Thyroid gland (tissue), 4 donors: Measurements from ENCODE around the gene ETNK2. TPM values are rescaled to one million over a fixed set of nuclear protein-coding genes. Genes with fewer than 3 reads are reported as not detected.

Experiments
- DNase-seq, 2 donors: peaks; one replicate each; pipeline ENCODE4 v3.0.0-alpha.2; 2019
- H3K27ac ChIP-seq, 3 donors: fragments of 200-600 bp; sonication (generic); 1 replicate in 2 of 3; 2 replicates in 1 of 3; pipeline ENCODE4 v1.5.1; 2016 to 2019; ENCODE audit warnings: mild to moderate bottlenecking in 1 of 3, moderate library complexity in 1 of 3
- H3K27me3 ChIP-seq: fragments of 200-600 bp; sonication (generic); one replicate; pipeline ENCODE4 v1.5.1; 2019
- H3K36me3 ChIP-seq, 2 donors: fragments of 200-600 bp; sonication (generic); one replicate each; pipeline ENCODE4 v1.5.1; 2016 to 2019
- H3K4me1 ChIP-seq, 2 donors: fragments of 200-600 bp; sonication (generic); one replicate each; pipeline ENCODE4 v1.5.1; 2017 to 2019
- H3K4me3 ChIP-seq, 3 donors: fragments of 200-600 bp; sonication (generic); replicated peaks in 1 of 3; 1 replicate in 2 of 3; 2 replicates in 1 of 3; pipeline ENCODE4 v1.5.1; 2016; ENCODE audit warnings: mild to moderate bottlenecking in 1 of 3
- H3K9me3 ChIP-seq: fragments of 200-600 bp; sonication (generic); one replicate; pipeline ENCODE4 v1.5.1; 2017
- POLR2A ChIP-seq, 2 donors: fragments of 450-650 bp; IDR thresholded peaks; one replicate each; pipeline ENCODE4 v1.6.1; 2017; ENCODE audit warnings: antibody characterized with exemption in 2 of 2, mild to moderate bottlenecking in 2 of 2, moderate library complexity in 1 of 2
- WGBS, 2 donors: methylation state at CpG; one replicate each; pipeline ENCODE4 v1.1.5; 2017; 5-methylcytosine and 5-hydroxymethylcytosine counted together
- intact Hi-C: fragments of 100-400 bp; cut with DNase I; formaldehyde crosslinking; loops from one replicate; pipeline ENCODE4 v1.15.1; 2023
- total RNA-seq, 4 donors: library from RNA; depleted of rRNA; stranded (reverse); fragments of >200 nt; gene quantifications; one replicate each; pipeline ENCODE4 v1.2.3, GENCODE V29; 2016
- TF ChIP-seq, protein P1 (sequence below), 6 experiments: fragments of 200-600 bp in 3 of 6; fragments of 450-650 bp in 3 of 6; sonication (generic) in 3 of 6; IDR thresholded peaks; one replicate each; pipeline ENCODE4 v1.5.1; 2016 to 2019; ENCODE audit warnings: antibody characterized with exemption in 6 of 6, mild to moderate bottlenecking in 2 of 6, inconsistent platforms in 1 of 6, moderate library complexity in 1 of 6

The ETNK2 gene
- total RNA-seq, 4 donors from 2014 or later, result 16.1 to 22.5 (median 21.0) TPM

DNA sequence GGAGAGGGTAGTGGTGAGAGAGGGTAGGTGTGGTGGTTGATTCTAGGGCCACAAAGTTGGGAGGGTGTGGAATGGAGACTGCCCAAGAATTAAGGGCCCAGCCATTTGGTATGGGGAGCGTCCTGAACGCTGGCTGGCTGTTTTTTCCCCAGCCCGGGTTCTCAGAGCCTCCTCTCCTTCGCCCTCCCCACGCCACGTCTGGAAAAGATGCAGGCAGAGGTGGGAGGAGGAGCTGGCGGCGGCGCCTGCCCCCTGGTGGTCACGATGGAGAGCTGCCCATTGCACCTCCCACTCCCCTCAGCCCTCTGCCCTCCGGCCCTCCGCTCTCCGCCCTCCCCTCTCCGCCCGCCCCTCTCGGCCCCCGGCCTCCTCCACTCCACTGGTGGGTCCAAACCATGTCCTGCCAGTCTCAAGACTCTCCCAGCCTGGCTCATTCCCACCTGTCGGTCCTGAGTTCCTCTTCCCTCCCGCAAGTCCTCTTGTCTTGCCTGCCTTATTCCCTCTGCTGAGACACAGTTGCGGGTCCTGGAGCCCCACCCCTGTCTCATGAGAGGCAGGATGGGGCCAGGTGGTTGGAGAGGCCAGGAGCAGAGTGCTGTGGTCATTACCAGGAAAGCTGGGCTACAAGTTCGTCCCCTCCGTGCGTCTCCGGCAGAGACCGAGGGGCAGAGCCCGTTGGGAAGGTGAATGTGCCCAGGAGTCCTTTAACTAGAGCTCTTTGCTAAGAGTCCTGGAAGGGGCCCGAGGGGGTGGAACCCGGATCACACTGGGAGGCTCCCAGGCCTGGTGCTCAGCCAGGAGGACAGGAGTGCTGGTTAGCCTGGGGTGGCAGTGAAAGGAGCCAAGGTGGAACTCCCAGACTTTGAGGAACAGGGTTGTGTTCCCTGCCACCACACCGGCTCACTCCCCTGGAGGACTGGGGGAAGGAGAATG is 22.6 kb downstream of the ETNK2 start:
- DNase-seq, result peak; percentile 86 to 87
- intact Hi-C loops, result loop anchor here (5.0 kb wide), 2 partner anchors 42 to 267 kb away; partner anchors contain the start of gene SNRPE
- Histone ChIP-seq H3K9me3 (no peaks in the 10 kb centered on the region), H3K4me3 (peak overlapping the region in 1 of 3 donors; percentile 21), H3K36me3 (peaks cover 11 to 23% of the 10 kb centered on the region in 2 donors), H3K27me3 (no peaks in the 10 kb centered on the region), H3K27ac (peak overlapping the region; percentile 68 to 95 (median 87)), H3K4me1 (peaks cover 38 to 40% of the 10 kb centered on the region in 2 donors)
- TF ChIP-seq, protein P1, sequence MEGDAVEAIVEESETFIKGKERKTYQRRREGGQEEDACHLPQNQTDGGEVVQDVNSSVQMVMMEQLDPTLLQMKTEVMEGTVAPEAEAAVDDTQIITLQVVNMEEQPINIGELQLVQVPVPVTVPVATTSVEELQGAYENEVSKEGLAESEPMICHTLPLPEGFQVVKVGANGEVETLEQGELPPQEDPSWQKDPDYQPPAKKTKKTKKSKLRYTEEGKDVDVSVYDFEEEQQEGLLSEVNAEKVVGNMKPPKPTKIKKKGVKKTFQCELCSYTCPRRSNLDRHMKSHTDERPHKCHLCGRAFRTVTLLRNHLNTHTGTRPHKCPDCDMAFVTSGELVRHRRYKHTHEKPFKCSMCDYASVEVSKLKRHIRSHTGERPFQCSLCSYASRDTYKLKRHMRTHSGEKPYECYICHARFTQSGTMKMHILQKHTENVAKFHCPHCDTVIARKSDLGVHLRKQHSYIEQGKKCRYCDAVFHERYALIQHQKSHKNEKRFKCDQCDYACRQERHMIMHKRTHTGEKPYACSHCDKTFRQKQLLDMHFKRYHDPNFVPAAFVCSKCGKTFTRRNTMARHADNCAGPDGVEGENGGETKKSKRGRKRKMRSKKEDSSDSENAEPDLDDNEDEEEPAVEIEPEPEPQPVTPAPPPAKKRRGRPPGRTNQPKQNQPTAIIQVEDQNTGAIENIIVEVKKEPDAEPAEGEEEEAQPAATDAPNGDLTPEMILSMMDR (IDR thresholded peaks at IDR 0.05), result peak; percentile 74 to 93 (median 82)
- TF ChIP-seq POLR2A (IDR thresholded peaks at IDR 0.05), result peak in 1 of 2 donors; percentile 48
- 4 to 20% methylated on average over 24 to 27 of the region's 29 CpGs for WGBS, 2 donors

DNA sequence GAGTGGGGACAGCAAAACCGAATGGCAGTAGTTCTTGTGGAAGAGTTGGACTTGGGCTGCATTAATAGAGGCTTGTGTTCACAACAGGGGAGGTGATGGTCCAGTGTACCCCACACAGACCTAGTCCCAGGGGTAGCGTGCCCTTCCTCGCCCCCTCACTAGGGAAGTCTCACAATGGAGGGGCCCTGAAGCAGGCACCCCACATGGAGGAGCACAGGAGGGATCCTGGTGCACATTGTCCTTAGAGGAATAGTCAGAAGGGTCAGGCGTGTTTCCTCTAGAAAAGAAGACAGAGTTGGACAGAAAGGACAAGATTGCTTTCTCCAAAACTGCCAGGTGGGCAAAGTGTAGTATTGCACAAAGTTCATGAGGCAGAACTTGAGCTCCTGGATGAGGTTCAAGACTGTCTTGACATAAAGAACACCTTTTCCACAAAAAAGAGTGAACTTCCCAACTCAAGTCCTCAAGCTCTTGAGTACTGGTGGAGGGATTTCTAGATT is 23.3 kb downstream of the ETNK2 start:
- H3K4me3 ChIP-seq, result peak overlapping the region in 1 of 3 donors; percentile 21
- WGBS, 2 donors, result 76 to 83% methylated on average over 4 of the region's 4 CpGs
- peaks cover 13 to 26% of the 10 kb centered on the region in 2 donors for H3K36me3 ChIP-seq
- no peaks in the 10 kb centered on the region for H3K27me3 ChIP-seq
- DNase-seq, result no peak
- H3K4me1 ChIP-seq, result peaks cover 38 to 40% of the 10 kb centered on the region in 2 donors
- intact Hi-C loops, result loop anchor here (5.0 kb wide), 2 partner anchors 41 to 266 kb away; partner anchors contain the start of gene SNRPE
- no peak for TF ChIP-seq POLR2A (IDR thresholded peaks at IDR 0.05)
- TF ChIP-seq, protein P1 (IDR thresholded peaks at IDR 0.05), result no peak
- no peaks in the 10 kb centered on the region for H3K9me3 ChIP-seq
- peak overlapping the region; percentile 68 to 95 (median 87) for H3K27ac ChIP-seq

DNA sequence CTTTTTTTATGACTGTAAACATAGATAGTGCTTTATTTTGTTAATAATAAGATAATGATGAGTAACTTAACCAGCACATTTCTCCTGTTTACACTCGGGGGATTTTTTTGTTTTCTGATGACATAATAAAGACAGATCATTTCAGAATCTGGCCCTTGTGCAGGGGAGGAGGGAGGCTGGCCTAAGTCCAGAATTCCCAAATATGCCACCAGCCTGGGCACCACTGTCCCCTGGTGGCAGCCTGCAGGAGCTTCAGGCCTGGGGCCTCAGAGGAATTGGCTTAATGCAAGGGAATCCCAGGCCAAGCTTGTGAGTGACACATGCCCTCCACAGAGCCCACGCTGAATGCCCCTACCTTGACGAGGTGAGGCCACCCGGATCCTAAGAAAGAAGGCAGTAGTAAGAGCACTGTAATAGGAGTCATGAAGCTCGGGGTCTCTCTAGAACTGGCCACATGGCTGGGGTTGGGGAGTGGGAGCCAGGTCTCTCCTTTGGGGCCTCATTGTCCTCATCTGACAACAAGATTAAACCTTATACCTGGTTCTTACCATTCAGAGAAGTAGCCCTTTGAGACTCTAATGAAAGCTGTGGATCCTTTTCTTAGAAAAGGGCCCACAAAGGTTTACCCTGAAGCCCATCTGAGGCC is 24.1 kb downstream of the ETNK2 start:
- TF ChIP-seq, protein P1 (IDR thresholded peaks at IDR 0.05), result peak; percentile 94 to 99 (median 97)
- no peak for TF ChIP-seq POLR2A (IDR thresholded peaks at IDR 0.05)
- Histone ChIP-seq H3K27me3 (no peaks in the 10 kb centered on the region), H3K27ac (peak overlapping the region in 1 of 3 donors; percentile 68), H3K36me3 (peaks cover 21 to 34% of the 10 kb centered on the region in 2 donors), H3K4me3 (no peak overlapping the region), H3K9me3 (no peaks in the 10 kb centered on the region), H3K4me1 (peaks cover 38 to 40% of the 10 kb centered on the region in 2 donors)
- WGBS, 2 donors, result 41 to 61% methylated on average over 5 of the region's 5 CpGs
- DNase-seq, result peak; percentile 74 to 77
- intact Hi-C loops, result loop anchor here (5.0 kb wide), 2 partner anchors 40 to 265 kb away; partner anchors contain the start of gene SNRPE

DNA sequence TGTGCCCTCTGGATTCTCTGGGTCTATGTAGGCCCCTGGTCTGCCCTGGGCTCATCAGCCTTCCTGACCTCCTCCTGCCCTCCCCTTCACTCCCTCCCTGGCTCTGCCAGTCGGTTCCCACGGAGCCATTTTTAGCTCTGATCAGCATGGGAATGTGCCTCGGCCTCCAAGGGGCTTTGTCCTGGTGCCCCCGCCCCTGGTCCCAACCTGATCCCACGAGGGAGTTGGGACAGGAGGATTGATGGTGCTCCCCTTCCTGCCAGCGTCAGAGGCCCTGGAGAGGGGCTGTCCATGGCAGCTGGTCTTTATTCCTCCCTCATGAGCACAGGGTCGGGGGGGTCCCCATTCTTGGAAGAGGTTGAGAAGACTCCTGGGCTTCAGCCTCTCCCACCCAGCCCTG is 24.9 kb downstream of the ETNK2 start:
- Histone ChIP-seq H3K27me3 (no peaks in the 10 kb centered on the region), H3K9me3 (no peaks in the 10 kb centered on the region), H3K4me1 (peaks cover 38 to 40% of the 10 kb centered on the region in 2 donors), H3K27ac (peak overlapping the region in 1 of 3 donors; percentile 25), H3K4me3 (no peak overlapping the region), H3K36me3 (peaks cover 29 to 35% of the 10 kb centered on the region in 2 donors)
- DNase-seq, result no peak
- TF ChIP-seq POLR2A (IDR thresholded peaks at IDR 0.05), result no peak
- TF ChIP-seq, protein P1 (IDR thresholded peaks at IDR 0.05), result no peak
- 49 to 55% methylated on average over 7 of the region's 7 CpGs for WGBS, 2 donors
- intact Hi-C loops, result loop anchor here (5.0 kb wide), 2 partner anchors 40 to 265 kb away; partner anchors contain the start of gene SNRPE
